Measurements from ENCODE around the gene TMEM201.

Gene TMEM201

GRCh38 chr1:9600861-9601834 lies 12.4 kb downstream of the TMEM201 start:
- Histone ChIP-seq H3K9ac (ENCODE audit: insufficient read length) (no peak overlapping the region), H3K27ac (no peak overlapping the region), H3K36me3 (ENCODE audit: insufficient read depth, low read length) (peaks cover 41% of the 10 kb centered on the region; the same call in 1 of the 2 replicates), H3K9me3 (ENCODE audit: low read depth, low read length) (no peaks in the 10 kb centered on the region), H3K4me3 (no peak overlapping the region)
- TF ChIP-seq FOXP2 (optimal IDR thresholded peaks at IDR 0.05; ENCODE audit: control extremely low read depth, extremely low read length, insufficient read depth) (no peak), POLR2AphosphoS5 (IDR thresholded peaks at IDR 0.05; ENCODE audit: borderline replicate concordance, low read depth, low read length) (no peak), EZH2 (IDR thresholded peaks at IDR 0.05) (no peak)
- DNase-seq (ENCODE audit: low read depth, low spot score) = no peak

- no peak for DNase-seq (ENCODE audit: low read depth, low spot score)
- H3K27ac ChIP-seq = no peak overlapping the region
- no peak overlapping the region for H3K9ac ChIP-seq (ENCODE audit: insufficient read length)
- H3K36me3 ChIP-seq (ENCODE audit: insufficient read depth, low read length) = peaks cover 36% of the 10 kb centered on the region; the same call in 1 of the 2 replicates
- H3K4me3 ChIP-seq = no peak overlapping the region
- H3K9me3 ChIP-seq (ENCODE audit: low read depth, low read length) = no peaks in the 10 kb centered on the region
- TF ChIP-seq EZH2 (IDR thresholded peaks at IDR 0.05) = no peak
- no peak for TF ChIP-seq POLR2AphosphoS5 (IDR thresholded peaks at IDR 0.05; ENCODE audit: borderline replicate concordance, low read depth, low read length)
- no peak for TF ChIP-seq FOXP2 (optimal IDR thresholded peaks at IDR 0.05; ENCODE audit: control extremely low read depth, extremely low read length, insufficient read depth)
Observed at GRCh38 chr1:9601942-9602793, 13.5 kb downstream of the TMEM201 start.

- no peaks in the 10 kb centered on the region for H3K9me3 ChIP-seq (ENCODE audit: low read depth, low read length)
Observed at GRCh38 chr1:9602794-9603167, 14.1 kb downstream of the TMEM201 start.

GRCh38 chr1:9603307-9603706 lies 14.6 kb downstream of the TMEM201 start:
- peaks cover 33% of the 10 kb centered on the region; the same call in 1 of the 2 replicates for H3K36me3 ChIP-seq (ENCODE audit: insufficient read depth, low read length)

More at GRCh38 chr1:9602794-9603167, 14.1 kb downstream of the TMEM201 start:
- Histone ChIP-seq H3K4me3 (no peak overlapping the region), H3K9ac (ENCODE audit: insufficient read length) (no peak overlapping the region), H3K36me3 (ENCODE audit: insufficient read depth, low read length) (peaks cover 35% of the 10 kb centered on the region; the same call in 1 of the 2 replicates), H3K27ac (no peak overlapping the region)
- TF ChIP-seq POLR2AphosphoS5 (IDR thresholded peaks at IDR 0.05; ENCODE audit: borderline replicate concordance, low read depth, low read length) = no peak
- no peak for TF ChIP-seq EZH2 (IDR thresholded peaks at IDR 0.05)
- TF ChIP-seq FOXP2 (optimal IDR thresholded peaks at IDR 0.05; ENCODE audit: control extremely low read depth, extremely low read length, insufficient read depth) = no peak
- DNase-seq (ENCODE audit: low read depth, low spot score) = no peak

GRCh38 chr1:9603766-9604753 lies 15.3 kb downstream of the TMEM201 start:
- Histone ChIP-seq H3K4me3 (no peak overlapping the region), H3K36me3 (ENCODE audit: insufficient read depth, low read length) (peaks cover 35% of the 10 kb centered on the region; the same call in 1 of the 2 replicates), H3K27ac (no peak overlapping the region), H3K9ac (ENCODE audit: insufficient read length) (no peak overlapping the region), H3K9me3 (ENCODE audit: low read depth, low read length) (no peaks in the 10 kb centered on the region)
- DNase-seq (ENCODE audit: low read depth, low spot score) = no peak
- TF ChIP-seq EZH2 (IDR thresholded peaks at IDR 0.05) (no peak), FOXP2 (optimal IDR thresholded peaks at IDR 0.05; ENCODE audit: control extremely low read depth, extremely low read length, insufficient read depth) (no peak), POLR2AphosphoS5 (IDR thresholded peaks at IDR 0.05; ENCODE audit: borderline replicate concordance, low read depth, low read length) (no peak)

More at GRCh38 chr1:9603307-9603706, 14.6 kb downstream of the TMEM201 start:
- H3K27ac ChIP-seq = no peak overlapping the region
- no peak for DNase-seq (ENCODE audit: low read depth, low spot score)
- no peak overlapping the region for H3K9ac ChIP-seq (ENCODE audit: insufficient read length)
- H3K9me3 ChIP-seq (ENCODE audit: low read depth, low read length) = no peaks in the 10 kb centered on the region
- TF ChIP-seq EZH2 (IDR thresholded peaks at IDR 0.05) (no peak), POLR2AphosphoS5 (IDR thresholded peaks at IDR 0.05; ENCODE audit: borderline replicate concordance, low read depth, low read length) (no peak), FOXP2 (optimal IDR thresholded peaks at IDR 0.05; ENCODE audit: control extremely low read depth, extremely low read length, insufficient read depth) (no peak)
- H3K4me3 ChIP-seq = no peak overlapping the region

- H3K36me3 ChIP-seq (ENCODE audit: insufficient read depth, low read length) = peaks cover 33% of the 10 kb centered on the region; the same call in 1 of the 2 replicates
- no peak for DNase-seq (ENCODE audit: low read depth, low spot score)
- H3K9ac ChIP-seq (ENCODE audit: insufficient read length) = no peak overlapping the region
- H3K4me3 ChIP-seq = no peak overlapping the region
- no peak for TF ChIP-seq POLR2AphosphoS5 (IDR thresholded peaks at IDR 0.05; ENCODE audit: borderline replicate concordance, low read depth, low read length)
- no peak for TF ChIP-seq EZH2 (IDR thresholded peaks at IDR 0.05)
- no peak for TF ChIP-seq FOXP2 (optimal IDR thresholded peaks at IDR 0.05; ENCODE audit: control extremely low read depth, extremely low read length, insufficient read depth)
- H3K9me3 ChIP-seq (ENCODE audit: low read depth, low read length) = no peaks in the 10 kb centered on the region
- H3K27ac ChIP-seq = no peak overlapping the region
Observed at GRCh38 chr1:9604836-9605235, 16.1 kb downstream of the TMEM201 start.

- Histone ChIP-seq H3K36me3 (ENCODE audit: insufficient read depth, low read length) (peaks cover 24% of the 10 kb centered on the region; the same call in 1 of the 2 replicates), H3K27ac (no peak overlapping the region), H3K9ac (ENCODE audit: insufficient read length) (no peak overlapping the region), H3K4me3 (no peak overlapping the region), H3K9me3 (ENCODE audit: low read depth, low read length) (no peaks in the 10 kb centered on the region)
- no peak for TF ChIP-seq FOXP2 (optimal IDR thresholded peaks at IDR 0.05; ENCODE audit: control extremely low read depth, extremely low read length, insufficient read depth)
- no peak for DNase-seq (ENCODE audit: low read depth, low spot score)
Observed at GRCh38 chr1:9605946-9606455, 17.3 kb downstream of the TMEM201 start.

Measured in SK-N-MC (cell line).